ENCODE results near the gene HMGB3.
"Not testable (repeated sequence)": the region's sequence is repeated elsewhere in the genome, so short reads cannot be mapped to it uniquely, and the experiment has no call there.

Gene HMGB3

DNA sequence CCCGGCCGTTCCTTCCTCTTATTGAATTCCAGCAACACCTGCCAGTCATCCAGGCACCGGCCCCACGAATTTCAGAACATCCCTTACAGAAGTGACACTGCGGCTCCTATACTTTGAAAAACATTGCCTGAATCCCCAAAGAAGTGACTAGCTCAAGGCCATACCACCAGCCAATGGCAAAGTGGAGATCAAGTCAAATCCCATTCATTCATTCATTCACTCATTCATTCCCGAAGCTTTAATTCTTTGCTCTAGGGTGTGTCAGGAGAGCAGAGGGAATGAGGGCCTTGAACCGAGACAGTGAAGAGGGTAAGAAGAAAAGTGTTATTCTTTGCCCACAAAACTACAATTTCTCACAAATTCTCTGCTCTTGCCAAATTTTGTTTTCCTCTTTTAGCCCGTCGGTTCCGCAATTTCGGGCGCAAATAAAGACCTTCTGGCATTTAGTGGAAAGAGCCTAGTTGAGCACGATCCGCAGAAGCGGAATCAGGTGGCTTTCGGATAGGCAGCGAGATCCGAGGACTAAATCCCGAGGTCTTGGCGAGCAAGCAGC, 824 bp upstream of the HMGB3 start:
- Histone ChIP-seq H2BK12ac (ENCODE audit: low read length) (no peak overlapping the region), H3K14ac (ENCODE audit: low read length) (no peak overlapping the region), H3K9ac (ENCODE audit: low read depth, low read length, poor library complexity) (peak overlapping the region; percentile 86), H3K23ac (ENCODE audit: low read depth, low read length, poor library complexity) (peak overlapping the region; percentile 31), H3K18ac (ENCODE audit: low read length) (peak overlapping the region; percentile 81), H2BK120ac (ENCODE audit: low read depth, low read length) (no peak overlapping the region), H2AFZ (ENCODE audit: low read length) (peak overlapping the region; percentile 92), H2AK5ac (ENCODE audit: low read depth, low read length) (no peak overlapping the region), H3K4ac (ENCODE audit: low read length) (no peak overlapping the region), H3K36me3 (replicated peaks in 1 of 2; ENCODE audit: control insufficient read depth in 2 of 2, insufficient read depth in 2 of 2, low read length in 2 of 2) (peaks cover 5 to 24% of the 10 kb centered on the region in 2 donors), H3K27me3 (ENCODE audit: control insufficient read depth in 3 of 3, insufficient read depth in 3 of 3, low read depth in 1 of 3, low read length in 3 of 3) (peaks cover 0 to 2% (median 0%) of the 10 kb centered on the region in 3 experiments), H4K8ac (ENCODE audit: low read depth, low read length) (no peak overlapping the region), H3K27ac (replicated peaks; ENCODE audit: low read length) (no peak overlapping the region), H2BK5ac (ENCODE audit: low read length) (no peak overlapping the region), H3K79me1 (ENCODE audit: low read depth, low read length) (no peaks in the 10 kb centered on the region), H3K4me2 (ENCODE audit: insufficient read depth, low read length, poor library complexity, severe bottlenecking) (peak overlapping the region; percentile 67), H2BK15ac (ENCODE audit: low read length) (no peak overlapping the region), H3K4me3 (ENCODE audit: low read length in 2 of 2) (peak overlapping the region; percentile 49 to 84), H3K9me3 (replicated peaks in 1 of 2; ENCODE audit: control insufficient read depth in 2 of 2, insufficient read depth in 1 of 2, low read depth in 1 of 2, low read length in 2 of 2) (no peaks in the 10 kb centered on the region), H3K4me1 (ENCODE audit: control insufficient read depth in 2 of 2, insufficient read depth in 1 of 2, low read depth in 1 of 2, low read length in 2 of 2) (peaks cover 0 to 1% of the 10 kb centered on the region in 2 donors), H4K91ac (ENCODE audit: low read depth, low read length, poor library complexity) (no peak overlapping the region)
- DNase-seq (ENCODE audit: low spot score) = no peak
- WGBS, 2 donors (ENCODE audit: extremely low coverage in 2 of 2, insufficient read length in 2 of 2, insufficient replicate concordance in 1 of 2) = no CpG with 5 or more reads among the region's 20 CpGs

DNA sequence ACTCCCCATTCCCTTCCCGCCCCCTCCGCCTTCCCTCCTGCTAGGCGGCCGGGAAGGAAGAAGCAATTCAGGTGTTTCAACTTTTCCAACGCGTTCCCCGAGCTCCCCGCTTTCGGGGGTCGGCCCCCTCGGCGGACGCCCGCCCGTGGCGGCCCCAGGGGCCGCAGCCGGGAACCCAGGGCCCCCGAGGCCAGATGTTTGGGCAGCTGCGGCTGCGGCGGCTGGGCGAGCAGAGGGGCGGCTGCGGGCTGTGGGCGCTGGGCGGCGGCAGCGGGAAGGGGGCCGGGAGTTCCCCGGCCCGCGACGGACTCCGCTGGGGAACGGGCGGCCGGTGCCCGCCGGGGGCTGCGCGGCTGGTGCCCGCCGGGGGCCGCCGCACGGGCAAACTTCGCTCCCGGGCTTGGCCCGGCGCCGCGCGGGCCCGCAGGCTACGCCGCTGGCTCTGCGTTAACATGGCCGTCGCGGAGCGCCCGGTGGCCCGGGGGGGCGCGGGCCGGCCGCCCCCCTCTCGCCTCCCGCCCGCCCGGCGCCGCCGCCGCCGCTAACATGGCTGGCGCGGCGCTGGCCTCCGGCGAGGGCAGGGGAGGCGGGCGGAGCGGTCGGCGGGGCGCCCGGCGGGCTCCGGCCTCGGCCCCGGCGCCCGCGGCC, 510 bp downstream of the HMGB3 start:
- H3K4me2 ChIP-seq (ENCODE audit: insufficient read depth, low read length, poor library complexity, severe bottlenecking) = no peak overlapping the region
- H2AFZ ChIP-seq (ENCODE audit: low read length) = peak overlapping the region; percentile 64
- H2BK120ac ChIP-seq (ENCODE audit: low read depth, low read length) = no peak overlapping the region
- no peak overlapping the region for H4K8ac ChIP-seq (ENCODE audit: low read depth, low read length)
- no peak overlapping the region for H3K9ac ChIP-seq (ENCODE audit: low read depth, low read length, poor library complexity)
- no CpG with 5 or more reads among the region's 96 CpGs for WGBS, 2 donors (ENCODE audit: extremely low coverage in 2 of 2, insufficient read length in 2 of 2, insufficient replicate concordance in 1 of 2)
- DNase-seq (ENCODE audit: low spot score) = no peak
- no peak overlapping the region for H2AK5ac ChIP-seq (ENCODE audit: low read depth, low read length)
- H3K36me3 ChIP-seq (replicated peaks in 1 of 2; ENCODE audit: control insufficient read depth in 2 of 2, insufficient read depth in 2 of 2, low read length in 2 of 2) = peaks cover 5 to 36% of the 10 kb centered on the region in 2 donors
- no peaks in the 10 kb centered on the region for H3K79me1 ChIP-seq (ENCODE audit: low read depth, low read length)
- H4K91ac ChIP-seq (ENCODE audit: low read depth, low read length, poor library complexity) = no peak overlapping the region
- H3K27ac ChIP-seq (replicated peaks; ENCODE audit: low read length) = peak overlapping the region; percentile 69
- no peak overlapping the region for H3K4ac ChIP-seq (ENCODE audit: low read length)
- peaks cover 0 to 1% of the 10 kb centered on the region in 2 donors for H3K4me1 ChIP-seq (ENCODE audit: control insufficient read depth in 2 of 2, insufficient read depth in 1 of 2, low read depth in 1 of 2, low read length in 2 of 2)
- no peak overlapping the region for H2BK12ac ChIP-seq (ENCODE audit: low read length)
- H2BK5ac ChIP-seq (ENCODE audit: low read length) = no peak overlapping the region
- H3K18ac ChIP-seq (ENCODE audit: low read length) = peak overlapping the region; percentile 64
- H3K23ac ChIP-seq (ENCODE audit: low read depth, low read length, poor library complexity) = no peak overlapping the region
- no peak overlapping the region for H3K14ac ChIP-seq (ENCODE audit: low read length)
- no peaks in the 10 kb centered on the region for H3K9me3 ChIP-seq (replicated peaks in 1 of 2; ENCODE audit: control insufficient read depth in 2 of 2, insufficient read depth in 1 of 2, low read depth in 1 of 2, low read length in 2 of 2)
- H3K27me3 ChIP-seq (ENCODE audit: control insufficient read depth in 3 of 3, insufficient read depth in 3 of 3, low read depth in 1 of 3, low read length in 3 of 3) = peaks cover 0 to 2% (median 0%) of the 10 kb centered on the region in 3 experiments
- peak overlapping the region; percentile 49 to 89 for H3K4me3 ChIP-seq (ENCODE audit: low read length in 2 of 2)
- H2BK15ac ChIP-seq (ENCODE audit: low read length) = no peak overlapping the region

DNA sequence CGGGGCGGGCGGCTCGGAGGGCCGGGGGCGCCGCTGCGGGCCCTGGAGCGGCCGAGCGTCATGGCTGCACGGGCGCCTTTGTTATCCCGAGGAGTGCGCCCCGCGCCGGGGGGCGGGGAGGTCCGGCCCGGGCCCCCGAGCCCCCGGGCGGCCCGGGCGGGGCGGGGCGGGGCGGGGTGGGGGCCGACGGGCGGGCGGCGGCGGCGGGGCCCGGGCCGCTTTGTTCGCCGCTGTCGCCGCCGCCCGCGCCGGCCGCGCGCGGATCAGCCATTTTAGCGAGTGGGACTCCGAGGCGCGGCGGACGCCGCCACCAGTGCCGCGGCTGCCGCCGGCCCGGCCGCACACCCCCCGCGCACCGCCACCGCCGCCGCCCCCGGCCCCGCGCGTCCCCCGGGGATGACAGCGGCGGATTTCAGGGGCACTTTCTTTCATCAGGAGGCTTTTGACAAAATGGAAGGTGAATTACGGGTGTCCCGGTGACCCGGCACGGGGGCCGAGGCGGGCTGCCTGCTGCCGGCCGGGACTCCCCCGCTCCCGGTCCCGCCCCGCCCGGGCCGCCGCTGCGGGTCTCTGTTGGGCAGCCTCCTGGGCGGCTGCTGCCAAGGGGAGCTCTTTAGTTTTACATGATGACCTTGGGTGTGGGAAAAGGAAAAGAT, 1.2 kb downstream of the HMGB3 start:
- H3K27me3 ChIP-seq (ENCODE audit: control insufficient read depth in 3 of 3, insufficient read depth in 3 of 3, low read depth in 1 of 3, low read length in 3 of 3) = peaks cover 0 to 2% (median 0%) of the 10 kb centered on the region in 3 experiments
- H3K4ac ChIP-seq (ENCODE audit: low read length) = no peak overlapping the region
- peak overlapping the region; percentile 33 for H2AFZ ChIP-seq (ENCODE audit: low read length)
- no peak overlapping the region for H2AK5ac ChIP-seq (ENCODE audit: low read depth, low read length)
- no peak overlapping the region for H2BK15ac ChIP-seq (ENCODE audit: low read length)
- no peak overlapping the region for H4K8ac ChIP-seq (ENCODE audit: low read depth, low read length)
- no peak overlapping the region for H2BK12ac ChIP-seq (ENCODE audit: low read length)
- no peak overlapping the region for H4K91ac ChIP-seq (ENCODE audit: low read depth, low read length, poor library complexity)
- peak overlapping the region; percentile 33 for H3K4me2 ChIP-seq (ENCODE audit: insufficient read depth, low read length, poor library complexity, severe bottlenecking)
- WGBS, 2 donors (ENCODE audit: extremely low coverage in 2 of 2, insufficient read length in 2 of 2, insufficient replicate concordance in 1 of 2) = no CpG with 5 or more reads among the region's 93 CpGs
- H3K9ac ChIP-seq (ENCODE audit: low read depth, low read length, poor library complexity) = no peak overlapping the region
- H3K79me1 ChIP-seq (ENCODE audit: low read depth, low read length) = no peaks in the 10 kb centered on the region
- no peak overlapping the region for H3K14ac ChIP-seq (ENCODE audit: low read length)
- no peak overlapping the region for H2BK120ac ChIP-seq (ENCODE audit: low read depth, low read length)
- no peak overlapping the region for H3K18ac ChIP-seq (ENCODE audit: low read length)
- peaks cover 0 to 1% of the 10 kb centered on the region in 2 donors for H3K4me1 ChIP-seq (ENCODE audit: control insufficient read depth in 2 of 2, insufficient read depth in 1 of 2, low read depth in 1 of 2, low read length in 2 of 2)
- H3K36me3 ChIP-seq (replicated peaks in 1 of 2; ENCODE audit: control insufficient read depth in 2 of 2, insufficient read depth in 2 of 2, low read length in 2 of 2) = peaks cover 5 to 39% of the 10 kb centered on the region in 2 donors
- peak overlapping the region; percentile 49 to 89 for H3K4me3 ChIP-seq (ENCODE audit: low read length in 2 of 2)
- no peak overlapping the region for H3K27ac ChIP-seq (replicated peaks; ENCODE audit: low read length)
- no peak overlapping the region for H3K23ac ChIP-seq (ENCODE audit: low read depth, low read length, poor library complexity)
- DNase-seq (ENCODE audit: low spot score) = peak; percentile 14
- no peaks in the 10 kb centered on the region for H3K9me3 ChIP-seq (replicated peaks in 1 of 2; ENCODE audit: control insufficient read depth in 2 of 2, insufficient read depth in 1 of 2, low read depth in 1 of 2, low read length in 2 of 2)
- H2BK5ac ChIP-seq (ENCODE audit: low read length) = no peak overlapping the region

DNA sequence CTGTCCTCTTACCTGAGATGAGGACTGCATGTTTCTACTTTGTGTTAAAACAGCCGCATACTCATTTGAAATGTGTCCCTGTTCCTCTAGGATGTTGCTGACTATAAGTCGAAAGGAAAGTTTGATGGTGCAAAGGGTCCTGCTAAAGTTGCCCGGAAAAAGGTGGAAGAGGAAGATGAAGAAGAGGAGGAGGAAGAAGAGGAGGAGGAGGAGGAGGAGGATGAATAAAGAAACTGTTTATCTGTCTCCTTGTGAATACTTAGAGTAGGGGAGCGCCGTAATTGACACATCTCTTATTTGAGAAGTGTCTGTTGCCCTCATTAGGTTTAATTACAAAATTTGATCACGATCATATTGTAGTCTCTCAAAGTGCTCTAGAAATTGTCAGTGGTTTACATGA, 4.6 kb downstream of the HMGB3 start:
- H2BK15ac ChIP-seq (ENCODE audit: low read length); H3K27me3 ChIP-seq (ENCODE audit: control insufficient read depth in 3 of 3, insufficient read depth in 3 of 3, low read depth in 1 of 3, low read length in 3 of 3); H3K27ac ChIP-seq (replicated peaks; ENCODE audit: low read length); H2BK5ac ChIP-seq (ENCODE audit: low read length); H3K9me3 ChIP-seq (replicated peaks in 1 of 2; ENCODE audit: control insufficient read depth in 2 of 2, insufficient read depth in 1 of 2, low read depth in 1 of 2, low read length in 2 of 2); H3K23ac ChIP-seq (ENCODE audit: low read depth, low read length, poor library complexity); H3K14ac ChIP-seq (ENCODE audit: low read length); H2AFZ ChIP-seq (ENCODE audit: low read length); H2AK5ac ChIP-seq (ENCODE audit: low read depth, low read length); H3K18ac ChIP-seq (ENCODE audit: low read length); H3K4me1 ChIP-seq (ENCODE audit: control insufficient read depth in 2 of 2, insufficient read depth in 1 of 2, low read depth in 1 of 2, low read length in 2 of 2); H4K91ac ChIP-seq (ENCODE audit: low read depth, low read length, poor library complexity); DNase-seq (ENCODE audit: low spot score); H2BK120ac ChIP-seq (ENCODE audit: low read depth, low read length); H3K4me3 ChIP-seq (ENCODE audit: low read length in 2 of 2); H2BK12ac ChIP-seq (ENCODE audit: low read length); H3K4ac ChIP-seq (ENCODE audit: low read length); H4K8ac ChIP-seq (ENCODE audit: low read depth, low read length); H3K9ac ChIP-seq (ENCODE audit: low read depth, low read length, poor library complexity); H3K79me1 ChIP-seq (ENCODE audit: low read depth, low read length); H3K4me2 ChIP-seq (ENCODE audit: insufficient read depth, low read length, poor library complexity, severe bottlenecking): not testable (repeated sequence)
- H3K36me3 ChIP-seq (replicated peaks in 1 of 2; ENCODE audit: control insufficient read depth in 2 of 2, insufficient read depth in 2 of 2, low read length in 2 of 2) = peaks cover 5 to 39% of the 10 kb centered on the region in 2 donors
- WGBS, 2 donors (ENCODE audit: extremely low coverage in 2 of 2, insufficient read length in 2 of 2, insufficient replicate concordance in 1 of 2) = no CpG with 5 or more reads among the region's 6 CpGs

All from neuronal stem cell (in vitro differentiated cells).